ENCODE results near the gene HPN. TPM values are rescaled to one million over a fixed set of nuclear protein-coding genes. Genes with fewer than 3 reads are reported as not detected.
"Not testable (repeated sequence)": the region's sequence is repeated elsewhere in the genome, so short reads cannot be mapped to it uniquely, and the experiment has no call there.

HPN gene
- total RNA-seq, 1 experiment from 2014 or later = not detected

GRCh38 chr19:35006342-35006998 is 35.1 kb upstream of the HPN start:
- no peak for DNase-seq (ENCODE audit: low read depth, low spot score)
- in situ Hi-C loops (cut with HindIII; ENCODE audit: low pct_unique_long_range_greater_than_20kb, low sequenced_read_pairs) = no loop called here

- in situ Hi-C loops (cut with HindIII; ENCODE audit: low pct_unique_long_range_greater_than_20kb, low sequenced_read_pairs) = no loop called here
- no peak for DNase-seq (ENCODE audit: low read depth, low spot score)
Measured at GRCh38 chr19:35006999-35007365, 34.5 kb upstream of the HPN start.

- in situ Hi-C loops (cut with HindIII; ENCODE audit: low pct_unique_long_range_greater_than_20kb, low sequenced_read_pairs) = not testable (repeated sequence)
Measured at GRCh38 chr19:35007427-35007826, 34.1 kb upstream of the HPN start.

GRCh38 chr19:35008891-35009341 is 32.6 kb upstream of the HPN start:
- DNase-seq (ENCODE audit: low read depth, low spot score) = no peak

More at GRCh38 chr19:35007427-35007826, 34.1 kb upstream of the HPN start:
- not testable (repeated sequence) for DNase-seq (ENCODE audit: low read depth, low spot score)

GRCh38 chr19:35009424-35010415 is 31.8 kb upstream of the HPN start:
- DNase-seq (ENCODE audit: low read depth, low spot score) = no peak
- in situ Hi-C loops (cut with HindIII; ENCODE audit: low pct_unique_long_range_greater_than_20kb, low sequenced_read_pairs) = no loop called here

More at GRCh38 chr19:35008891-35009341, 32.6 kb upstream of the HPN start:
- in situ Hi-C loops (cut with HindIII; ENCODE audit: low pct_unique_long_range_greater_than_20kb, low sequenced_read_pairs) = no loop called here

GRCh38 chr19:35011091-35011689 is 30.3 kb upstream of the HPN start:
- in situ Hi-C loops (cut with HindIII; ENCODE audit: low pct_unique_long_range_greater_than_20kb, low sequenced_read_pairs) = no loop called here
- no peak for DNase-seq (ENCODE audit: low read depth, low spot score)

GRCh38 chr19:35011737-35012682 is 29.5 kb upstream of the HPN start:
- DNase-seq (ENCODE audit: low read depth, low spot score) = no peak
- in situ Hi-C loops (cut with HindIII; ENCODE audit: low pct_unique_long_range_greater_than_20kb, low sequenced_read_pairs) = no loop called here

- in situ Hi-C loops (cut with HindIII; ENCODE audit: low pct_unique_long_range_greater_than_20kb, low sequenced_read_pairs) = no loop called here
- peak; percentile 56 for DNase-seq (ENCODE audit: low read depth, low spot score)
Measured at GRCh38 chr19:35013041-35013819, 28.3 kb upstream of the HPN start.

GRCh38 chr19:35013820-35014754 is 27.4 kb upstream of the HPN start:
- DNase-seq (ENCODE audit: low read depth, low spot score) = no peak

GRCh38 chr19:35014774-35015173 is 26.7 kb upstream of the HPN start:
- DNase-seq (ENCODE audit: low read depth, low spot score); in situ Hi-C loops (cut with HindIII; ENCODE audit: low pct_unique_long_range_greater_than_20kb, low sequenced_read_pairs): not testable (repeated sequence)

More at GRCh38 chr19:35013820-35014754, 27.4 kb upstream of the HPN start:
- in situ Hi-C loops (cut with HindIII; ENCODE audit: low pct_unique_long_range_greater_than_20kb, low sequenced_read_pairs) = no loop called here

GRCh38 chr19:35015270-35015953 is 26.1 kb upstream of the HPN start:
- no peak for DNase-seq (ENCODE audit: low read depth, low spot score)
- in situ Hi-C loops (cut with HindIII; ENCODE audit: low pct_unique_long_range_greater_than_20kb, low sequenced_read_pairs) = no loop called here

- in situ Hi-C loops (cut with HindIII; ENCODE audit: low pct_unique_long_range_greater_than_20kb, low sequenced_read_pairs) = no loop called here
- DNase-seq (ENCODE audit: low read depth, low spot score) = no peak
Measured at GRCh38 chr19:35015954-35016351, 25.6 kb upstream of the HPN start.

- in situ Hi-C loops (cut with HindIII; ENCODE audit: low pct_unique_long_range_greater_than_20kb, low sequenced_read_pairs) = no loop called here
- no peak for DNase-seq (ENCODE audit: low read depth, low spot score)
Measured at GRCh38 chr19:35017507-35017906, 24.0 kb upstream of the HPN start.

- DNase-seq (ENCODE audit: low read depth, low spot score) = no peak
- in situ Hi-C loops (cut with HindIII; ENCODE audit: low pct_unique_long_range_greater_than_20kb, low sequenced_read_pairs) = no loop called here
Measured at GRCh38 chr19:35018379-35018778, 23.1 kb upstream of the HPN start.

GRCh38 chr19:35019144-35019543 is 22.4 kb upstream of the HPN start:
- DNase-seq (ENCODE audit: low read depth, low spot score) = no peak
- in situ Hi-C loops (cut with HindIII; ENCODE audit: low pct_unique_long_range_greater_than_20kb, low sequenced_read_pairs) = no loop called here
